ENCODE measurements around the gene PANK2. TPM values are rescaled to one million over a fixed set of nuclear protein-coding genes. Genes with fewer than 3 reads are reported as not detected.

Gene PANK2
- total RNA-seq, 2 experiments from 2014 or later = 49.0 to 51.1 TPM

DNA sequence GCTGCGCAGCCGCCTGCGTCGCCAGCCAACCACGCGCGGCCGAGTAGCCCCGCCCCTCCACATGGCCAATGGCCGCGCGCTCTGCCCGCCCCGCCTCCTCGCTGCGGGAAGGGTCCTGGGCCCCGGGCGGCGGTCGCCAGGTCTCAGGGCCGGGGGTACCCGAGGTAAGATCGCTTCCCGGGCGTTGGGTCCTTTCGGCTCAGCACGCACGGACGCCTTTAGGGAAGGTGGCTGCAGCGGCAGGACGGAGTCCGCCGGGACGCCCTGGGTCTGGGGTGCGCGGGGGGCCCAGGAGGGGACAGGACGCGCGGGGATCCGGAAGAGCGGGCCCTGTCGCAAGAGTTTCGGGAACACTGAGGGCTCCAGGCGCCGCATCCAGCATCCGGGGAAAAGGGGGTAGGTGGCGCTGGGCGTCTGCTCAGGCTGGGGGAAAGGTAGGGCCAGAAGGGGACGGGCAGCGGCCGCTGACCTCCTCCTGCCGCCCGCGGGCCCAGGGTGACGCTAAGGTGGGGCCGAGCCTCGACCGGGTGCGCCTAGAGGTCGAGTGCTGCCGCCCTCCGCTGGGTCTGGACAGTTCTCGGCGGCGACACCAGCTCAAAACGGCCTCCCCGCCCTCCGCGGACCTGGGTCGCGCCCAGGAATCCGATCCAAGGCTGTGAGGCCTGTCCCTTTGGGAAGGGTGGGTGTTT lies 42.3 kb upstream of the PANK2 start, which contains the start of gene MAVS:
Gene MAVS, plus strand, starts transcription at position 95 of the 689 bp plus-strand sequence. CDS start 7,791 bp downstream, outside the sequence.
- Mint-ChIP-seq H3K27me3 (no peaks in the 10 kb centered on the region), H3K9me3 (no peaks in the 10 kb centered on the region), H3K4me1 (ENCODE audit: low read depth) (peaks cover 26% of the 10 kb centered on the region), H3K36me3 (ENCODE audit: low read depth) (no peaks in the 10 kb centered on the region), H3K4me3 (peak within 1 kb of the TSS; percentile 95), H3K27ac (peak within 1 kb of the TSS; percentile 92)
- TF ChIP-seq, protein P1, sequence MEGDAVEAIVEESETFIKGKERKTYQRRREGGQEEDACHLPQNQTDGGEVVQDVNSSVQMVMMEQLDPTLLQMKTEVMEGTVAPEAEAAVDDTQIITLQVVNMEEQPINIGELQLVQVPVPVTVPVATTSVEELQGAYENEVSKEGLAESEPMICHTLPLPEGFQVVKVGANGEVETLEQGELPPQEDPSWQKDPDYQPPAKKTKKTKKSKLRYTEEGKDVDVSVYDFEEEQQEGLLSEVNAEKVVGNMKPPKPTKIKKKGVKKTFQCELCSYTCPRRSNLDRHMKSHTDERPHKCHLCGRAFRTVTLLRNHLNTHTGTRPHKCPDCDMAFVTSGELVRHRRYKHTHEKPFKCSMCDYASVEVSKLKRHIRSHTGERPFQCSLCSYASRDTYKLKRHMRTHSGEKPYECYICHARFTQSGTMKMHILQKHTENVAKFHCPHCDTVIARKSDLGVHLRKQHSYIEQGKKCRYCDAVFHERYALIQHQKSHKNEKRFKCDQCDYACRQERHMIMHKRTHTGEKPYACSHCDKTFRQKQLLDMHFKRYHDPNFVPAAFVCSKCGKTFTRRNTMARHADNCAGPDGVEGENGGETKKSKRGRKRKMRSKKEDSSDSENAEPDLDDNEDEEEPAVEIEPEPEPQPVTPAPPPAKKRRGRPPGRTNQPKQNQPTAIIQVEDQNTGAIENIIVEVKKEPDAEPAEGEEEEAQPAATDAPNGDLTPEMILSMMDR (IDR thresholded peaks at IDR 0.05) = no peak
- Histone ChIP-seq H3K4me3 (ENCODE audit: low read length) (peak within 1 kb of the TSS; percentile 98), H3K9me3 (ENCODE audit: control insufficient read depth in 1 of 2, insufficient read depth in 1 of 2, low read length in 2 of 2) (no peaks in the 10 kb centered on the region), H3K36me3 (ENCODE audit: insufficient read depth, low read length) (peaks cover 3% of the 10 kb centered on the region), H3K27ac (ENCODE audit: low read depth in 1 of 2, low read length in 2 of 2) (peak within 1 kb of the TSS; percentile 74 to 75), H3K27me3 (ENCODE audit: control insufficient read depth in 1 of 2, insufficient read depth in 2 of 2, low read length in 2 of 2) (no peaks in the 10 kb centered on the region), H3K4me1 (ENCODE audit: insufficient read depth, low read length) (peaks cover 27% of the 10 kb centered on the region)
- CTCF ChIA-PET = interaction anchor here (1.0 kb wide), 1 partner anchor 79 kb away, joined by 3 read pairs; the partner anchor contains the start of gene ADISSP
- peak; percentile 66 to 93 (median 84) for DNase-seq
- ATAC-seq (ENCODE audit: poor library complexity) = peak; percentile 99
- intact Hi-C loops (cut with DNase I, micrococcal nuclease) = loop anchor here in 1 of 2 experiments (2.0 to 5.0 kb wide), 2 partner anchors 60 to 80 kb away; partner anchors contain the start of genes ADISSP and CENPB
- POLR2A ChIA-PET = interaction anchor here (0.7 to 1.0 kb wide), 2 partner anchors 9 to 1757 kb away, joined by 3 read pairs; no protein-coding TSS in a partner anchor

DNA sequence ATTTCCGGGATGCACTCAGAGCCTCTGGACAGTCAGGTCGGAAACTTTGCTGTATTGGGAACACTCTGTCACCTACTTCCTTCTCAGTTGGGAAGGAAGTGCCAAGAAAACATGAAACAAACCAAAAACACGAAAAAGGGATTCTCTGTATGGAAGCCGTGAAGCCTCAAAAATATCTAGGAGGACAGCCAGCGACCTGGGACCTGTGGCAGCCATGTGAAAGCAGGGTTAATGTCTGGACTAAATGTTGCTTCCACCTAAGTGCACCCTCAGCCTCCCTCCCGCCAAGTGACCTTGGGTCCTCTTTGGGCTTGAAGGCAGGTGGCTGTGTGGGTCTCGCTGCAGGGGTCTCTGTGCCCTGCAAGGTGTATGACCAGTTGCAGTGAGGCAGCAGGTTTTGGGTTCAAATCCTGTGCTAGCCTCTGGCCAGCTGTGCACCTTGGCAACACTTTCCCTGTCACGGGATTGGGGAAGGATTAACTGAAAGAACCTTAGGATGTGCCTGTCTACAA lies 41.7 kb upstream of the PANK2 start:
- intact Hi-C loops (cut with DNase I, micrococcal nuclease) = loop anchor here in 1 of 2 experiments (2.0 to 5.0 kb wide), 2 partner anchors 61 to 80 kb away; partner anchors contain the start of genes ADISSP and CENPB
- H3K4me1 Mint-ChIP-seq (ENCODE audit: low read depth) = peaks cover 26% of the 10 kb centered on the region

DNA sequence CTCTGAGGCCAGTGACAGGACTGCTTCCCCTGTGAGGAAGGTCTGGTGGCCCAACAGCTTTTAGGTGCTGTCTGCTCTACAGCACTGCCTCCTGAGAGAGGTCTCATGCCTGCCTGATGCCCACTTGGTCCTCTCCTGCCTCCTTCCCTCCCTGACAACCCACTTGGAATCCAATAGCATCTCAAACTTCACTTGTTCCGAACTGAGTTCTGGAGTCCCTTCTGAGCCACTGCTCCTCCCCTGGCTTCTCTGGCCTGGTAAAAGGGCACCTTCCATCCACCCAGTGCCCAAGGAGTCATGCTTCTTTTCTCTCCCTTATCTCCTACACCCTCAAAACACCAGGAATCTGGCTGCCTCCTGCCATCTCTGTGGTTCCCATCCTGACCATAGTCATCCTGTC lies 40.6 kb upstream of the PANK2 start:
- H3K9me3 ChIP-seq (ENCODE audit: control insufficient read depth in 1 of 2, insufficient read depth in 1 of 2, low read length in 2 of 2) = no peaks in the 10 kb centered on the region
- ChIA-PET CTCF (interaction anchor here (0.7 kb wide), 1 partner anchor 71 kb away, joined by 3 read pairs; no protein-coding TSS in a partner anchor), POLR2A (interaction anchor here (0.6 to 1.4 kb wide), 2 partner anchors 25 to 28 kb away, joined by 3 to 5 read pairs; partner anchors contain the start of gene AP5S1)
- intact Hi-C loops (cut with DNase I, micrococcal nuclease) = loop anchor here in 1 of 2 experiments (5.0 kb wide), 1 partner anchor 81 kb away; the partner anchor contains the start of gene ADISSP
- H3K9me3 Mint-ChIP-seq = no peaks in the 10 kb centered on the region
- H3K36me3 Mint-ChIP-seq (ENCODE audit: low read depth) = no peaks in the 10 kb centered on the region
- H3K4me1 Mint-ChIP-seq (ENCODE audit: low read depth) = peaks cover 26% of the 10 kb centered on the region
- no peaks in the 10 kb centered on the region for H3K27me3 ChIP-seq (ENCODE audit: control insufficient read depth in 1 of 2, insufficient read depth in 2 of 2, low read length in 2 of 2)
- peaks cover 27% of the 10 kb centered on the region for H3K4me1 ChIP-seq (ENCODE audit: insufficient read depth, low read length)
- no peak overlapping the region for H3K4me3 ChIP-seq (ENCODE audit: low read length)
- no peak for DNase-seq
- peak overlapping the region; percentile 92 for H3K27ac Mint-ChIP-seq
- no peak overlapping the region for H3K27ac ChIP-seq (ENCODE audit: low read depth in 1 of 2, low read length in 2 of 2)
- no peak for ATAC-seq (ENCODE audit: poor library complexity)
- H3K27me3 Mint-ChIP-seq = no peaks in the 10 kb centered on the region
- H3K36me3 ChIP-seq (ENCODE audit: insufficient read depth, low read length) = peaks cover 3% of the 10 kb centered on the region
- TF ChIP-seq, protein P1 (IDR thresholded peaks at IDR 0.05) = no peak
- peak overlapping the region; percentile 95 for H3K4me3 Mint-ChIP-seq

More for the DNA sequence above, 41.7 kb upstream of the PANK2 start:
- Histone ChIP-seq H3K27me3 (ENCODE audit: control insufficient read depth in 1 of 2, insufficient read depth in 2 of 2, low read length in 2 of 2) (no peaks in the 10 kb centered on the region), H3K27ac (ENCODE audit: low read depth in 1 of 2, low read length in 2 of 2) (peak overlapping the region; percentile 74 to 75), H3K36me3 (ENCODE audit: insufficient read depth, low read length) (peaks cover 3% of the 10 kb centered on the region), H3K4me3 (ENCODE audit: low read length) (peak overlapping the region; percentile 98), H3K4me1 (ENCODE audit: insufficient read depth, low read length) (peaks cover 27% of the 10 kb centered on the region), H3K9me3 (ENCODE audit: control insufficient read depth in 1 of 2, insufficient read depth in 1 of 2, low read length in 2 of 2) (no peaks in the 10 kb centered on the region)
- ATAC-seq (ENCODE audit: poor library complexity) (no peak), DNase-seq (no peak)
- ChIA-PET POLR2A (interaction anchor here (0.7 to 1.0 kb wide), 2 partner anchors 8 to 1757 kb away, joined by 3 read pairs; no protein-coding TSS in a partner anchor), CTCF (interaction anchor here (1.0 kb wide), 1 partner anchor 79 kb away, joined by 3 read pairs; the partner anchor contains the start of gene ADISSP)
- Mint-ChIP-seq H3K27ac (peak overlapping the region; percentile 92), H3K27me3 (no peaks in the 10 kb centered on the region), H3K36me3 (ENCODE audit: low read depth) (no peaks in the 10 kb centered on the region), H3K9me3 (no peaks in the 10 kb centered on the region), H3K4me3 (peak overlapping the region; percentile 95)
- TF ChIP-seq, protein P1 (IDR thresholded peaks at IDR 0.05) = no peak
